Glutamatergic neuron (in vitro differentiated cells): ENCODE results near the gene MBNL1. TPM values are rescaled to one million over a fixed set of nuclear protein-coding genes. Genes with fewer than 3 reads are reported as not detected.

Experiments used
- DNase-seq: peaks from one replicate; pipeline ENCODE4 v3.0.0; 2022
- H3K27ac Mint-ChIP-seq: one replicate; pipeline ENCODE4 v1.8.0; 2020; ENCODE audit warnings: mild to moderate bottlenecking, mixed read lengths, inconsistent platforms; ENCODE audit not compliant: unreplicated experiment
- H3K27me3 Mint-ChIP-seq: one replicate; pipeline ENCODE4 v1.8.0; 2020; ENCODE audit warnings: mild to moderate bottlenecking, moderate library complexity, mixed read lengths, inconsistent platforms; ENCODE audit not compliant: unreplicated experiment
- H3K36me3 Mint-ChIP-seq: one replicate; pipeline ENCODE4 v1.8.0; 2020; ENCODE audit warnings: mild to moderate bottlenecking, mixed read lengths, inconsistent platforms; ENCODE audit not compliant: unreplicated experiment
- H3K4me1 Mint-ChIP-seq: one replicate; pipeline ENCODE4 v1.8.0; 2020; ENCODE audit warnings: mild to moderate bottlenecking, low read depth, mixed read lengths, inconsistent platforms; ENCODE audit not compliant: unreplicated experiment
- H3K4me3 Mint-ChIP-seq: one replicate; pipeline ENCODE4 v1.8.0; 2020; ENCODE audit warnings: mild to moderate bottlenecking, mixed read lengths, inconsistent platforms; ENCODE audit not compliant: unreplicated experiment
- H3K9me3 Mint-ChIP-seq: one replicate; pipeline ENCODE4 v1.8.0; 2020; ENCODE audit warnings: mild to moderate bottlenecking, moderate library complexity, mixed read lengths, inconsistent platforms; ENCODE audit not compliant: unreplicated experiment
- CTCF ChIP-seq: fragments of 200-600 bp; sonication (generic); IDR thresholded peaks from one replicate; pipeline ENCODE4 v1.5.0; 2021; ENCODE audit not compliant: partially characterized antibody, unreplicated experiment
- long read RNA-seq: library from polyadenylated mRNA; unstranded; transcript quantifications from one replicate; pipeline ENCODE4 v2.0.0, GENCODE V29; 2020; ENCODE audit not compliant: unreplicated experiment
- total RNA-seq: library from RNA; stranded (reverse); fragmentation: NEBNext Ultra II Directional; extraction: Animal tissue kit (Norgen Biotek cat#: 25700); gene quantifications from one replicate; pipeline ENCODE4 v1.2.1, GENCODE V29; 2021; ENCODE audit not compliant: unreplicated experiment

MBNL1 gene, protein sequence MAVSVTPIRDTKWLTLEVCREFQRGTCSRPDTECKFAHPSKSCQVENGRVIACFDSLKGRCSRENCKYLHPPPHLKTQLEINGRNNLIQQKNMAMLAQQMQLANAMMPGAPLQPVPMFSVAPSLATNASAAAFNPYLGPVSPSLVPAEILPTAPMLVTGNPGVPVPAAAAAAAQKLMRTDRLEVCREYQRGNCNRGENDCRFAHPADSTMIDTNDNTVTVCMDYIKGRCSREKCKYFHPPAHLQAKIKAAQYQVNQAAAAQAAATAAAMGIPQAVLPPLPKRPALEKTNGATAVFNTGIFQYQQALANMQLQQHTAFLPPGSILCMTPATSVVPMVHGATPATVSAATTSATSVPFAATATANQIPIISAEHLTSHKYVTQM
- total RNA-seq, result 36.6 TPM
- long read RNA-seq, partial matches to known transcripts, result 1 of 1 reads
- long read RNA-seq, other reads (novel, unspliced or antisense), result 0 of 1 reads

DNA sequence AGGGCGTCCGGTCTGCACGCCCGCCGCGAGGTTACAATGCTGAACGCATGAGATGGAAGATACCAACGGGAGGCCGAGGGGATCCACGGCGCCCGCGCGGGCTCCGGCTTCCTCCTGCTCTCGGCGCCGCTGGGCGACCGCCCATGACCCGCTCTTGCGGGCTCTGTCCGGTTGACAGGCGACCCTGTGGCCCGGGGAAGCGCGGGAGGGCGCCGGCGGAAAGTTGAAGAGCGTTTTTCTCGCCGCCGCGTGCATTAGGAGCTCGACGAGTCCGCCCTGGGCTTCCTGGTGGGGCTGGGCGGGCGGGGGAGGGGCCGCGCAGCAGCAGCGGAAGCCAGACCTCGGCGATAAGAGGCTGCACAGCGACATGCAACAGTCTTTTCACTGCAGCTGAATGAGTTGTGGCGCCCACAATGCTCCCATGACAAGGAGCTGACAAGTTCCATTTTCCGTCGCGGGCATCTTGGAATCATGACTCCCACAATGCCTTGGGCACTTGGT lies at the start of gene MBNL1:
TSS of gene MBNL1 (plus strand) at position 375 of the 501 bp plus-strand sequence. CDS start 31,265 bp downstream, outside the sequence.
- TF ChIP-seq CTCF, result no peak
- no peaks in the 10 kb centered on the region for H3K36me3 Mint-ChIP-seq
- peaks cover 10% of the 10 kb centered on the region for H3K9me3 Mint-ChIP-seq
- peak; percentile 70 for DNase-seq
- H3K4me3 Mint-ChIP-seq, result peak within 1 kb of the TSS; percentile 95
- peaks cover 20% of the 10 kb centered on the region for H3K4me1 Mint-ChIP-seq
- peaks cover 8% of the 10 kb centered on the region for H3K27me3 Mint-ChIP-seq
- H3K27ac Mint-ChIP-seq, result peak within 1 kb of the TSS; percentile 93

DNA sequence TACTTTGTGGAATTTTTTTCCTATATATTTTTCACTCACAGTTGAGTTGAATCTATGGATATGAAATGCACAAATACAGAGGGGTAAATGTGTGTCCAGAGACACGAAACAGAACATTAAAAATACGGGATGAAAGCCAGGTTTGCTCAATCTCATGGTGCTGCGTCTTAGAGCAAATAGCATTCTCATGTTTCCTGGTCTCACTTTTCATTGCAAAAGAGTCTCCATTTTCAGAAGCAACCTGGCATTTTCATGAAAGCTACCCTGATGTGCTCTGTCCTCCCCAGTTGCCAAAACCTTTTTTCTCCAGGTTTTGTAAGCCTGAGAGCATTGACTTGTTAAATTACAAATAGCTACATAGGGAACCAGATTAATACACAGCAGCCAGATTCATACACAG lies 49.5 kb upstream of the MBNL1 start:
- DNase-seq, result no peak
- Mint-ChIP-seq H3K9me3 (no peaks in the 10 kb centered on the region), H3K36me3 (peaks cover 5% of the 10 kb centered on the region), H3K27ac (no peak overlapping the region), H3K4me1 (peaks cover 19% of the 10 kb centered on the region), H3K4me3 (no peak overlapping the region), H3K27me3 (peaks cover 5% of the 10 kb centered on the region)
- TF ChIP-seq CTCF, result no peak

DNA sequence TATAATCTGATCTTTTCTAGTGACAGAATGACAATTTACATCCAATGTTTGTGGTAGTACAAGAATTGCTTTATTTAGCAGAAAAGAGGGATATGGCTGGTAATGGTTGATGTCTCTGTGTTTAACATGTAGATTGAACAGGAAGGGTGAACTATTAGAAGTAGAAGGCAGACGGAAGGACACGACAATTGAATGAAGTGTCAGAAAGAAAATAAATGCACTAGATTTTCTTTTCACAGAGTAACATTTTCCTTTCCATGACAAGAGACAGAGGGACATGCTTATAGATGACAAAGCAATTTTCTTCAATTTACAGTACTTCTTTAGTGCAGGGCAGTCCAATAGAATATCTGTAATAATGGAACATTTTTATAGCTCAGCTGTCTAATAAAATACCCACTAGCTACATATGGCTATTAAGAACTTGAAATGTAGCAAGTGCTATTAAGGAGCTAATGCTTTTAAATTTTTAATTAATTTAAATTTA lies 48.9 kb upstream of the MBNL1 start:
- H3K4me1 Mint-ChIP-seq, result peaks cover 19% of the 10 kb centered on the region
- H3K9me3 Mint-ChIP-seq, result no peaks in the 10 kb centered on the region
- no peak for DNase-seq
- H3K27ac Mint-ChIP-seq, result peak overlapping the region; percentile 9
- TF ChIP-seq CTCF, result no peak
- peaks cover 5% of the 10 kb centered on the region for H3K27me3 Mint-ChIP-seq
- peak overlapping the region; percentile 5 for H3K4me3 Mint-ChIP-seq
- peaks cover 5% of the 10 kb centered on the region for H3K36me3 Mint-ChIP-seq

GRCh38 chr3:152222327-152222726 lies 46.4 kb upstream of the MBNL1 start:
- no peak overlapping the region for H3K4me3 Mint-ChIP-seq
- no peak overlapping the region for H3K27ac Mint-ChIP-seq
- H3K27me3 Mint-ChIP-seq, result peaks cover 5% of the 10 kb centered on the region
- H3K9me3 Mint-ChIP-seq, result no peaks in the 10 kb centered on the region
- peaks cover 19% of the 10 kb centered on the region for H3K4me1 Mint-ChIP-seq
- H3K36me3 Mint-ChIP-seq, result peaks cover 5% of the 10 kb centered on the region
- no peak for TF ChIP-seq CTCF
- no peak for DNase-seq

DNA sequence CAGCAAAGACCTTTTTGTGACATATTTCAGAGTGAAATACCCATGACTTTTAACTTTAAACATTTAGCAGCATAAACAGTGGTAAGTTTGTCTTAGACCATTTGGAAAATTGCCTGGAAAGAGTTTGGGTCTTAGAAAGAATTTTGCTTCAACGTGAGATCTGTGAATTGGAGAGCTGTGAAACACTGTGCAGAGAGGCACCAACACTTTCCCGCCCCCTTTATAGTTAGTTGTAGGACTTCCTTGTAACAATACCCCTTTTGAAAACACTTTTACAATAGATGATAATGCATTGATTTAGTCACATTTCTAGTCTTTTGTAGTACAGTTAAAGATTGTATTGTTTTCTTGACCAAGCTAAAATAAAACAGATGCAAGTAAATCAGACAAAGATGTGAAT lies 43.5 kb upstream of the MBNL1 start:
- H3K27me3 Mint-ChIP-seq, result peaks cover 5% of the 10 kb centered on the region

More for the DNA sequence above, 43.5 kb upstream of the MBNL1 start:
- peaks cover 15% of the 10 kb centered on the region for H3K4me1 Mint-ChIP-seq
- H3K36me3 Mint-ChIP-seq, result no peaks in the 10 kb centered on the region
- no peak for DNase-seq
- H3K27ac Mint-ChIP-seq, result no peak overlapping the region
- H3K9me3 Mint-ChIP-seq, result no peaks in the 10 kb centered on the region
- no peak for TF ChIP-seq CTCF
- H3K4me3 Mint-ChIP-seq, result no peak overlapping the region
